Measurements from ENCODE around the gene NOVA2.

The NOVA2 gene

GRCh38 chr19:45960595-45961235, 12.9 kb downstream of the NOVA2 start:
- H3K4me3 ChIP-seq (ENCODE audit: low read depth, low read length) = no peak overlapping the region
- TF ChIP-seq CTCF (IDR thresholded peaks at IDR 0.05; ENCODE audit: low read depth, low read length) = no peak

GRCh38 chr19:45959517-45960025, 14.1 kb downstream of the NOVA2 start:
- H3K4me3 ChIP-seq (ENCODE audit: low read depth, low read length) = no peak overlapping the region
- no peak for TF ChIP-seq CTCF (IDR thresholded peaks at IDR 0.05; ENCODE audit: low read depth, low read length)

- H3K4me3 ChIP-seq (ENCODE audit: low read depth, low read length) = no peak overlapping the region
- no peak for TF ChIP-seq CTCF (IDR thresholded peaks at IDR 0.05; ENCODE audit: low read depth, low read length)
These were observed 14.7 kb downstream of the NOVA2 start for GRCh38 chr19:45958769-45959516.

GRCh38 chr19:45958320-45958719, 15.3 kb downstream of the NOVA2 start:
- H3K4me3 ChIP-seq (ENCODE audit: low read depth, low read length) = no peak overlapping the region
- TF ChIP-seq CTCF (IDR thresholded peaks at IDR 0.05; ENCODE audit: low read depth, low read length) = no peak

- TF ChIP-seq CTCF (IDR thresholded peaks at IDR 0.05; ENCODE audit: low read depth, low read length) = no peak
- H3K4me3 ChIP-seq (ENCODE audit: low read depth, low read length) = no peak overlapping the region
These were observed 17.6 kb downstream of the NOVA2 start for GRCh38 chr19:45955905-45956608.

- H3K4me3 ChIP-seq (ENCODE audit: low read depth, low read length) = no peak overlapping the region
- TF ChIP-seq CTCF (IDR thresholded peaks at IDR 0.05; ENCODE audit: low read depth, low read length) = no peak
These were observed 19.5 kb downstream of the NOVA2 start for GRCh38 chr19:45954156-45954555.

Measured in WI38 (cell line).